Cardiac septum (tissue), 1 donor: Measurements from ENCODE around the gene DNAJB4. TPM values are rescaled to one million over a fixed set of nuclear protein-coding genes. Genes with fewer than 3 reads are reported as not detected.

Experiments used
- DNase-seq: peaks from one replicate; pipeline ENCODE4 v3.0.0-alpha.2; 2020; ENCODE audit warnings: low spot score
- intact Hi-C: fragments of 100-400 bp; cut with DNase I; formaldehyde crosslinking; loops from one replicate; pipeline ENCODE4 v1.14.0; 2022
- total RNA-seq: library from RNA; stranded (reverse); fragmentation: NEBNext Ultra II Directional; extraction: Animal tissue kit (Norgen Biotek cat#: 25700); gene quantifications from one replicate; pipeline ENCODE4 v1.2.1, GENCODE V29; 2021
- donor health status: DM: no; HTN: no; CAD: no.

Gene DNAJB4
- total RNA-seq, 1 donor from 2014 or later = 140 TPM

- intact Hi-C loops = no loop called here
- DNase-seq = no peak
Measured at GRCh38 chr1:78029793-78030192, 25.1 kb downstream of the DNAJB4 start.

- no peak for DNase-seq
- intact Hi-C loops = no loop called here
Measured at GRCh38 chr1:78032996-78033796, 28.5 kb downstream of the DNAJB4 start.

- intact Hi-C loops = no loop called here
Measured at GRCh38 chr1:78033797-78034172, 29.0 kb downstream of the DNAJB4 start.

GRCh38 chr1:78035121-78035520, 30.4 kb downstream of the DNAJB4 start:
- no peak for DNase-seq
- intact Hi-C loops = no loop called here

More at GRCh38 chr1:78033797-78034172, 29.0 kb downstream of the DNAJB4 start:
- DNase-seq = no peak

GRCh38 chr1:78036450-78036849, 31.7 kb downstream of the DNAJB4 start:
- intact Hi-C loops = no loop called here
- DNase-seq = no peak

GRCh38 chr1:78038071-78038470, 33.3 kb downstream of the DNAJB4 start:
- intact Hi-C loops = no loop called here

GRCh38 chr1:78038491-78038939, 33.8 kb downstream of the DNAJB4 start:
- intact Hi-C loops = no loop called here
- no peak for DNase-seq

More at GRCh38 chr1:78038071-78038470, 33.3 kb downstream of the DNAJB4 start:
- DNase-seq = no peak

GRCh38 chr1:78040484-78041089, 35.8 kb downstream of the DNAJB4 start:
- intact Hi-C loops = no loop called here
- DNase-seq = no peak

GRCh38 chr1:78043436-78043835, 38.7 kb downstream of the DNAJB4 start:
- DNase-seq = no peak
- intact Hi-C loops = no loop called here

GRCh38 chr1:78044796-78045562, 40.2 kb downstream of the DNAJB4 start:
- intact Hi-C loops = loop anchor here (5.0 kb wide), 1 partner anchor 38 kb away; no protein-coding TSS in a partner anchor
- no peak for DNase-seq

GRCh38 chr1:78045563-78045925, 40.8 kb downstream of the DNAJB4 start:
- no peak for DNase-seq
- intact Hi-C loops = loop anchor here (5.0 kb wide), 1 partner anchor 38 kb away; no protein-coding TSS in a partner anchor

GRCh38 chr1:78045926-78046778, 41.4 kb downstream of the DNAJB4 start, which contains the start of gene GIPC2:
TSS of gene GIPC2 (plus strand) at chr1:78045966. CDS start at chr1:78046095, 129 bp downstream.
- DNase-seq = no peak
- intact Hi-C loops = loop anchor here (2.0 to 5.0 kb wide), 3 partner anchors 39 to 67 kb away; partner anchors contain the start of gene FUBP1

GRCh38 chr1:78047106-78047505, 42.4 kb downstream of the DNAJB4 start:
- intact Hi-C loops = loop anchor here (2.0 to 5.0 kb wide), 3 partner anchors 40 to 68 kb away; partner anchors contain the start of gene FUBP1
- no peak for DNase-seq

- DNase-seq = no peak
- intact Hi-C loops = loop anchor here (2.0 to 5.0 kb wide), 3 partner anchors 40 to 69 kb away; partner anchors contain the start of gene FUBP1
Measured at GRCh38 chr1:78047631-78048030, 42.9 kb downstream of the DNAJB4 start.

GRCh38 chr1:78048446-78048845, 43.7 kb downstream of the DNAJB4 start:
- no peak for DNase-seq
- intact Hi-C loops = loop anchor here (5.0 kb wide), 1 partner anchor 41 kb away; no protein-coding TSS in a partner anchor

- DNase-seq = no peak
- intact Hi-C loops = loop anchor here (5.0 kb wide), 1 partner anchor 42 kb away; no protein-coding TSS in a partner anchor
Measured at GRCh38 chr1:78049396-78049795, 44.7 kb downstream of the DNAJB4 start.

GRCh38 chr1:78051005-78051404, 46.3 kb downstream of the DNAJB4 start:
- no peak for DNase-seq
- intact Hi-C loops = no loop called here

GRCh38 chr1:78052685-78053405, 48.1 kb downstream of the DNAJB4 start:
- intact Hi-C loops = no loop called here

More at GRCh38 chr1:78052685-78053405, 48.1 kb downstream of the DNAJB4 start:
- DNase-seq = no peak
